T-helper 1 cell (primary cell): Measurements from ENCODE around the gene DENND1A.
A peak's percentile ranks its signal among the peaks of the same experiment; 100 is the strongest.
"Not testable (repeated sequence)": the region's sequence is repeated elsewhere in the genome, so short reads cannot be mapped to it uniquely, and the experiment has no call there.

Experiments
- DNase-seq, 5 donors: peaks; one replicate each; pipeline ENCODE4 v3.0.0-alpha.2; 2012 to 2020

Gene DENND1A

GRCh38 chr9:123643518-123643917 is 286.4 kb downstream of the DENND1A start:
- DNase-seq = no peak

GRCh38 chr9:123642291-123643278 is 287.3 kb downstream of the DENND1A start:
- no peak for DNase-seq

- DNase-seq = peak in 1 of 5 donors; percentile 66
These were observed 289.1 kb downstream of the DENND1A start for GRCh38 chr9:123640792-123641222.

- no peak for DNase-seq
These were observed 290.2 kb downstream of the DENND1A start for GRCh38 chr9:123639743-123640142.

DNA sequence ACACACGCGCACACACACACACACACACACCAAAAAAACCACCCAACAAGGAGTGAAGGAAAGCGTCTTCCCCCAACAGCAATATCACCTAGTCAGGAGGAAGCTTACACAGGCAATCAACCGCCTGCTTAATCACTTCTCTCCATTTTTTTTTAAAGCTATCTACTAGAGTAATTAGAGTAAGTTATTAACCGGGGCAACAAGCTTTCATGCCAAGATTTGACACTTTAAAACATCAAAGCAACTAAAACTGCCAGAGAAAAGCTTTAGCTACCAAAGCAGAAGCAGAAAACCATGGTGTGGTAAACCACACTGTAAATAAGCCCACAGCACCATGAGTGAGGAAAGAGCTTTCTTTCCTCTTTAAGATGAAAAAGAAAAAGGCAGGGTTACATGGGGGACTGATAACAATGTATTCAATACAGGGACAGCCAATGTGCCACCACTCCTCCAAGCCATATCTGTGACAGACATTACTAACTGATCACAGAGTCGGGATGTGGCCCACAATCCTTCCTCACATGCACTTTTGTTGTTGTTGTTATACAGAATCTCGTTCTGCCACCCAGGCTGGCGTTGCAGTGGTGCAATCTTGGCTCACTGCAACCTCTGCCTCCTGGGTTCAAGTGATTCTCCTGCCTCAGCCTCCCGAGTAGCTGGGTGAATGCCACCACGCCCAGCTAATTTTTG is 291.8 kb downstream of the DENND1A start:
- peak in 1 of 5 donors; percentile 66 for DNase-seq

DNA sequence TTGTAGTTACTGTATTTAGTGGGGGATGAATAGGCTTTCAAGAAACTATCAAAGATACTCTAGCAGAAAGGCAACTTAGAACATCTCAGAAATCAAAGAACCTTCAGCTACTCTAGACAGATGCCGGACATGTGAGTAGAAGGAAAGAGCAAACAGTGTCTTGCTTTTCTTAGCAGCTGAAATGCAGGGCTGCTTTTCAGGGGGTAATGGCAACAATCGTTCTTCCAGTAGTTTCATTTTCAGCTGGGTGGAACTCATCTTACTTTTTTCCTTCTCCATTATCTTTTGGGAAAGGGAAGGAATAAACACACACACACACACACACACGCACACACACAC is 292.4 kb downstream of the DENND1A start:
- DNase-seq = no peak

GRCh38 chr9:123636805-123637204 is 293.1 kb downstream of the DENND1A start:
- not testable (repeated sequence) for DNase-seq

GRCh38 chr9:123631862-123632261 is 298.1 kb downstream of the DENND1A start:
- DNase-seq = no peak

- no peak for DNase-seq
These were observed 299.7 kb downstream of the DENND1A start for GRCh38 chr9:123630233-123630632.

- DNase-seq = no peak
These were observed 300.4 kb downstream of the DENND1A start for GRCh38 chr9:123629531-123629930.

DNA sequence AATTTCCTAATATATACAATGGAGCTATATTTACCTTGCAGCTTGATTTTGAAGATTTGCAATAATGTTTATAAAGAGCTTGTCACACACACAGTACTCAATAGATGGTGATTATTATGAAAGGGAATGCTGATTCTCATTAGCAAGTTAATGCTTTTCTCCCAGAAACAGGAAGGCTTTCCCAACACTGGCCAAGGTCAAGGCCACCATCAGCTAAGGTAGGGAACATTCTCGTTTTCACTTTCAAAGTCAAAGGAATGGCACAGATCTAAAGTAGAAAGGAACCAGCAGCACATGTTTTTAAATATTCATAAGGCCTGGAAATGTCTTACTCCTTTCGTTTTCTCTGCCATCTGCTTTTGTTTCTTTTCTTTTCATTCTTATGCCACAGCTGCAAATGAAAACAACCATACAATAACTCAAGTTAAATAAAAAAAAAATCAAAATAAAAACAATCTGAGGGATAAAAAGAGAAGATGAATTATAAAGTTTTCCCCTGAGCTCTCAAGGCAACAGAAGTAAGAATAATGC is 307.1 kb downstream of the DENND1A start:
- DNase-seq = no peak

DNA sequence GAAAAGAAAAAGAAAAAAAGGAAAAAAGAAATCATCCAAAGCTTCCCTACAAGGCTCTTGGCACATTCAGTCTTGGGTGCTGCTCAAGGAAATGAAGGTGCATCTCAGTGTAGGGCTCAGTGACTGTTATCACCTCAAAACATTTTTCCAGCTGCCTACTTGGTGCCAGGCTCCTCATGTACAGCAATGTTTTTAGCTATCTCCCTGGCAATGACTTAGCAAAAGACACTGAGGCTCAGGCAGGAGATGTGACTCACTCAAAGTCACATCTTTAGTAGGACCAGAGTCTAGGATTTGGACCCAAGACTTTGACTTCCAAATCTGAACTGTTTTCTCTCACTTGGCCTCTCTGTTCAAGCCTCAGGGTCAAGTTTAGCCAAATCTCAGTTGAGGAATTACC is 309.7 kb downstream of the DENND1A start:
- no peak for DNase-seq

DNA sequence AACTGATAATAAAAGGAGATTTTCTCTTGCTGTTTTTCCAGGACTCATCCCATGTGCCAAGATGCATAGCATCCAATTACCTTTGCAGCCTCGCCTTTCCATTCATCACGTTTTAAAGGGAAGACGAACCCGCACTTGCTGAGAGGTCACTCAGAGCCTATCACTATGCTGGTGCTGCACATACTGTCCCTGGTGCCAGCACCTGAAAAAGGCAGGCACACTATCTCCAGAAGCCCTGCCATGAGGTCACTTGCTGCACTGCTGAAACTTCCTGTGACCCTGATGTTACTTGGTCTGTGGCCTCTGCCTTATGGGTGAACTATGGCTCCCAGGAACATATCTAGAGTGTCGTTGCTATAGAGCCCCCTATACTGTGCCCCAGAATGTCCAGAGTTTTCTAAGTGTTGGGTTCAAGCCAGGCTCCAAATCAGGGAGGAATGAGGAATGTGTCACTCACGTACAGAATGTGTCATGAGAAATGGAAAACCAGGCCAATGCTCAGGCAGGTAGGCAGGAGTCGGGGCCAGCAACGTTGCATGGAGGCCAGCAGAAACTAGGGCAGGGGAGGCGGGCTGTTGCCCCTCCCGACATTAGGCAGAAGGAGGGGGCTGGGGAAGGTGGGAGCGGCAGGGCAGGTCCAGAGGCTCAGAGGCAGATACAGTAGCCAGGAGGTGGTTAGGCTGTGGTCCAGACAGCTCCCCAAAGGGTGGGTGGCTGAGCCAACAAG is 311.8 kb downstream of the DENND1A start:
- no peak for DNase-seq

DNA sequence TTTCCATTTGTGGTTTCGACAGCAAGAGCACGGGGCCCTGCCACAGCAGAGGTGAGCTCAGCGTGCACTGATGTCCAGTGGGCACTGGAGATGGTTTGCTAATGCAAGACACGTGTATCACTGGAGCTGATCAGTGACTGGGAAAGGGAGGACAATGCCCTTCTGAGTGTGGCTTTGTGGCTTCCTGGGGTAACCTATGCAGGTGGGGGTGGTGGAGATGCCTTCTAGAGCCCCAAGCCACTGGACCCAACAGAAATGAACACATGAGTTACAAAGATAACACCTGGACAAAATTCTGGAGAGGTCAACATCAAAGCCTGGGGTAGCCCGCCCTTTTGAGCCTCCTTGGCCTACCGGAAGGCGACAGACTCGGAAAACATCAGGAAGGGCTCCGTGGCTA is 312.6 kb downstream of the DENND1A start:
- no peak for DNase-seq

- DNase-seq = no peak
These were observed 313.2 kb downstream of the DENND1A start for GRCh38 chr9:123616707-123617106.

DNA sequence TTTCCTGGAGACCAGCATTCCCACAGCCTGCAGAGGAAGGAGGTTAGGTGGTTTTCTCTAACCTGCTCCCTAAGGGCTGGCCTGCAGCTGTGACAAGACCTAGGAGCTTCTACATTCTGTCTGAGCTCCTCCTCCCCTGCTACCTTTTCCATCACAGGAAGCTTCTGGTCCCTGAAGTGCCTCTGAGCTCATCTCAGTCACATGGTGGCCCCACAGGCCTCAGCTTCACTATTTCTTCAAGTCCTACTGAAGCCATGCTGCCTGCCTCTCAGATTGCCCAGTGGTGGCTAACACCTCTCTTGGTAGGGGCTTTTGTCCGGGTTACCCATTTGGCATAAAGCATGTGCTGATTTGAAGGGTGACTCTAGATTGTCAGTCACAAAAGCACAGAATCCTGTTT is 314.5 kb downstream of the DENND1A start:
- DNase-seq = no peak

DNA sequence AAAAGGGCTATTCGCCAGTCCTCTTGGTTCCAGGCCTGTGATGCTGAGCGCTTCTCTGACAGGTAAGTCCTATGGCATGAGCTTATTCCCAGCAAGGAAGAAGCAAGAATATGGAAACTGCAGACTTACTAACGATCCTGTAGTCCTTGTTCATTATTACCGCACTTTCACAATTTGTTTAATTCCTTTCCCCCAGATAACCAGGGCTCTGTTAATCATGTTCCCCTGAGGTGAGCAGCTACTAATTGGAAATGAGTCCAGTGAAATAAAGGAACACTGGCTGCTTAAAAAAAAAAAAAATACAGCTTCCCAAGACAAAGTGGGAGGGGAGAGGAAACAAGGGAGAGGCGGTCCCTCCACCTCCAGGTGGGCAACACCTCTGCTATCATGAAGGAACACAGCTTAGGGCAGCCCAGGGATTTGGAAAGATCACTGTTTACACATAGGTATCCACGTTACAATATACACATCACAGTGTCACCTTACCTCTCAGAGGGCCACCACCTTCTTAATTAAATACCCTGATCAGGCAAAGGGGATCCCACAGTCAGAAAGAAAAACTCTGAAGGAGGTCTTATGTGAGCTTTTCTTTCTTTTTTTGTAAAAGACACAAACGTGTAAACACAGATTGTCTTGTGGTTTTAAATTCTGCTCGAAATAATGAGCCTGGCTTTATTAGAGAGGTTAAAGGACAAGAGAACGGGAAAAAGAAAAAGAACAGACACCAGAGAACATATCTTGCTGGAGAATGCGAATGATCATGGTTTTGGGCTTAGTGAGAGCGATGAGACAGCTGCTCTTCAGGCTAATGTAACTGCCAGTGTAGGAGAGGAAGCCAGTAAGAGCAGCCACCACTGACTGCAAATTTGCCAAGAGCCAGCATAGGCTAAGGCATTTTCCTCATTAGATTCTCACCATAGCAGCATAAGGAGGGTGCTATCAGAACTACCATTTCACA is 315.3 kb downstream of the DENND1A start:
- no peak for DNase-seq

DNA sequence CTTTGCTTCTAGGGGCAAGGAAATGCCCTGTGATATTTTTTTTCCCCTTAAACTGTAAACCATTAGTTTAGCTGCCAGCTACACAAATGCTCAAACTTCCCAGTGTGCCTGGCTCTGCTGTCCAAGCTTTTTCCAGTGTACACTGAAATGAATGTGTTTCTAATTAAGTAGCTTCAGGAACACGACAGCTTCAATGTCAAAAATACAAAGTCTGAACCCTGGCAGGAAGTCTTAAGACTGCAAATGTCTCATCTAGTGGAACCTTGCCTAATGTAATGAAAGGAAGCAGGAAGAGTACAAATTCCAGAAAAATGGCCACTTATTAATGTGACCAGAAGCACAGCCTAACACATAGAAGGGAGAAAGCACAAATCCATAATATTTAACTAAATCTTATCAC is 318.7 kb downstream of the DENND1A start:
- no peak for DNase-seq

- no peak for DNase-seq
These were observed 320.1 kb downstream of the DENND1A start for GRCh38 chr9:123609844-123610243.

- DNase-seq = no peak
These were observed 321.8 kb downstream of the DENND1A start for GRCh38 chr9:123608104-123608503.

GRCh38 chr9:123607479-123607878 is 322.4 kb downstream of the DENND1A start:
- DNase-seq = no peak

- DNase-seq = no peak
These were observed 323.8 kb downstream of the DENND1A start for GRCh38 chr9:123606141-123606540.
